ENCODE data around the gene NOL6. TPM values are rescaled to one million over a fixed set of nuclear protein-coding genes. Genes with fewer than 3 reads are reported as not detected.

NOL6 gene
- total RNA-seq, 1 donor, result 25.1 TPM

- TF ChIP-seq, protein P1, sequence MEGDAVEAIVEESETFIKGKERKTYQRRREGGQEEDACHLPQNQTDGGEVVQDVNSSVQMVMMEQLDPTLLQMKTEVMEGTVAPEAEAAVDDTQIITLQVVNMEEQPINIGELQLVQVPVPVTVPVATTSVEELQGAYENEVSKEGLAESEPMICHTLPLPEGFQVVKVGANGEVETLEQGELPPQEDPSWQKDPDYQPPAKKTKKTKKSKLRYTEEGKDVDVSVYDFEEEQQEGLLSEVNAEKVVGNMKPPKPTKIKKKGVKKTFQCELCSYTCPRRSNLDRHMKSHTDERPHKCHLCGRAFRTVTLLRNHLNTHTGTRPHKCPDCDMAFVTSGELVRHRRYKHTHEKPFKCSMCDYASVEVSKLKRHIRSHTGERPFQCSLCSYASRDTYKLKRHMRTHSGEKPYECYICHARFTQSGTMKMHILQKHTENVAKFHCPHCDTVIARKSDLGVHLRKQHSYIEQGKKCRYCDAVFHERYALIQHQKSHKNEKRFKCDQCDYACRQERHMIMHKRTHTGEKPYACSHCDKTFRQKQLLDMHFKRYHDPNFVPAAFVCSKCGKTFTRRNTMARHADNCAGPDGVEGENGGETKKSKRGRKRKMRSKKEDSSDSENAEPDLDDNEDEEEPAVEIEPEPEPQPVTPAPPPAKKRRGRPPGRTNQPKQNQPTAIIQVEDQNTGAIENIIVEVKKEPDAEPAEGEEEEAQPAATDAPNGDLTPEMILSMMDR (IDR thresholded peaks at IDR 0.05; ENCODE audit: insufficient read depth, low read length), result no peak
- DNase-seq (ENCODE audit: low read depth), result no peak
- no peak overlapping the region for H3K4me3 ChIP-seq (ENCODE audit: low read depth, low read length)
Observed at GRCh38 chr9:33449715-33450114, 24.0 kb downstream of the NOL6 start.

DNA sequence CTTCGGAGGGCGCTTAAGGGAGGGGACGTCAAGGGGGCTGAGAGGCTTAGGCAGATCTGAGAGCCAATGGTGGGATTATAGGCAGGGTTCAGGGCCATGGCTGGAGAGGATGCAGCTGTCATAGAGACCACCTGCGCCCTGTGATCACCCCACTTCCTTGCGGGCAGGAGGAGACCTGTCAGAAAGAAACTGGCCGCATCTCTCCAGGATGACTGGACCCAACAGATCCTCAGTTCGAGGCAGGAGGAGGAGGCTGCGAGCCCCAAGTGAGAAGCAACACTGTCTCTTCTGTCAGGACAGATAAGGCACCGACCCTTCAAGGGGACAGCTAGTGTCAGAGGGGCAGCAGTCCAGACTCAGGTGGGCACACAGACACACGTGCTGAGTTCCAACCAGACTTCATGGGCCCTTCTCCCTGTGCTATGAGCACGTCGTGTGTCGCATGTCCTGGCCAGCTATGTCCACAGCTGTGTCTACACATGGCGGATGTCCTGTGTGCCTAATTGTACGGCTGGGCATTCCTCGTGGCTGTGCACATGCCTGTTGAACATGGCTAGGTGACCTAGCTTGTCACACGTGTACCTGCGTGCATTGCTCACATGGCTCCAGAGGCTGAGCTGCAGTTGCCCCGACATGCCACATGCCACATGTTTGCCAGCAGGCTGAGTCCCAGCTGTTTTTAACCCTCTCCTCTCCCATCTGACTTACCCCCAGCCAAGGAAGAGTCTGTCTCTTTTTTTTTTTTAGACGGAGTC lies 25.7 kb downstream of the NOL6 start:
- no peak for DNase-seq (ENCODE audit: low read depth)
- H3K4me3 ChIP-seq (ENCODE audit: low read depth, low read length), result peak overlapping the region; percentile 44
- TF ChIP-seq, protein P1 (IDR thresholded peaks at IDR 0.05; ENCODE audit: insufficient read depth, low read length), result no peak

- TF ChIP-seq, protein P1 (IDR thresholded peaks at IDR 0.05; ENCODE audit: insufficient read depth, low read length), result peak; percentile 37
- H3K4me3 ChIP-seq (ENCODE audit: low read depth, low read length), result peak within 1 kb of the TSS; percentile 50
- DNase-seq (ENCODE audit: low read depth), result peak; percentile 10
Observed at GRCh38 chr9:33446946-33447798, 26.6 kb downstream of the NOL6 start, which contains the start of gene AQP3. Gene AQP3, minus strand, starts transcription at chr9:33447593. Its CDS starts 63 bp downstream, at chr9:33447530.

- no peak for DNase-seq (ENCODE audit: low read depth)
- TF ChIP-seq, protein P1 (IDR thresholded peaks at IDR 0.05; ENCODE audit: insufficient read depth, low read length), result no peak
Observed at GRCh38 chr9:33446240-33446945, 27.3 kb downstream of the NOL6 start.

DNA sequence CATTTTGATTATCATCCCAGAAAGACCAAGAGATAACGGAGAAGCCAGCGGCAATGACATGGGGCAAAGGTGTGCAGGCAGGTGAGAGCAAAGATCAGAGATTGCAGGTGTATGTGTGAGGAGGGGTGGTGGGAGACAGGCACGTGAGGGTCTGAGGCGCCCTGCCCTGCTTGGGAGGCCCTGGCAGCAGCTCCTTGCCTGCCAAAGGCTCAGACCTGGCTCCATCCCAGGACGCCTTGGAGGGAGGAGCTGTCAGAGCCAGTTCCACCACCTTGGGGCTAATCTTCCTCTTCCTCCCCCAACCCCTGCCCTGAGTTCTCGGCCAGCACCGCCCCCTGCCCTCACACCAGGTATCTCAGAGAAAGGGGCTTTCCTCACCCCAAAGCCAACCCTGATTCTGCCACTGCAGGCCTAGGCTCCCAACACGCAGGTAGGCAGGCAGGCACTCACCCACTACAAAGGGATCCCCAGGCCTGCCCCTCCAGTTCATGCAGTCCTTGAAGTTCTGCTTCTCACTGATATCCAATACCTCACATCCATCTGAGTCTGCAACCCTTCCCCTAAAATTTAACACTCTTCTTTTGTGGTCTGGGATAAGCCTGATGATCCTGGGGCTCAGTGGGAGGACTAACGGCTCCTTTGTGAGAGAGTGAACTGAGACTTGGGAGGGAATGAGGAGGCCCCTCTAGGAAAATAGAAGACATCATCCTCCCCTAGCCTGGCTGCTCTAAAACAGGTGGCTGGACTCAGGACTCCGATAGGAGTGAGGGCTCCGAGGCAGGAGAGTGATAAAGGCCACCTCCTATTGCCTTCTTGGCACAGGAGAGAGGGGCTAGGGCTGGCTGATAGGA lies 28.1 kb downstream of the NOL6 start:
- no peak overlapping the region for H3K4me3 ChIP-seq (ENCODE audit: low read depth, low read length)
- TF ChIP-seq, protein P1 (IDR thresholded peaks at IDR 0.05; ENCODE audit: insufficient read depth, low read length), result no peak
- DNase-seq (ENCODE audit: low read depth), result no peak

More at GRCh38 chr9:33446240-33446945, 27.3 kb downstream of the NOL6 start:
- H3K4me3 ChIP-seq (ENCODE audit: low read depth, low read length), result no peak overlapping the region
